ENCODE results near the gene HEATR5A.

DNA sequence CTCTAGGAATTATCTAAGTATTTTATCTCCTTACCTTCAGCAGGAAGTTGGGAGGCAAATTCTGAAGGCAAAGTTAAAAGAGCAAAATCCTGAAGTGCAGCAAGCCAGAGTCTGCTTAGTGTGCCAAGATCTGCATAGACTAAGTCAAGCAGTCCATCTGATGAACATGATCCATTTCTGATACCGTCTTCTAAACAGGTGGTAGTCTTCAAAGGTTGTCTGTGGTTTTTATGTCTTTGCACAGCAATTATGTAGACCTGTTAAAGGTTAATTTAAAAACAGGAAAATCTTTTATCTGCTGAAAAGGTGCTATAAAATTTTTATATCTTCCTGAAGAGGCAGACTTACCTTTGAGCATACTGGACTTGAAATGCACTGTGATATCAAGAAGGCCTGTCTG, 107.4 kb downstream of the HEATR5A start:
- TF ChIP-seq, protein P1, sequence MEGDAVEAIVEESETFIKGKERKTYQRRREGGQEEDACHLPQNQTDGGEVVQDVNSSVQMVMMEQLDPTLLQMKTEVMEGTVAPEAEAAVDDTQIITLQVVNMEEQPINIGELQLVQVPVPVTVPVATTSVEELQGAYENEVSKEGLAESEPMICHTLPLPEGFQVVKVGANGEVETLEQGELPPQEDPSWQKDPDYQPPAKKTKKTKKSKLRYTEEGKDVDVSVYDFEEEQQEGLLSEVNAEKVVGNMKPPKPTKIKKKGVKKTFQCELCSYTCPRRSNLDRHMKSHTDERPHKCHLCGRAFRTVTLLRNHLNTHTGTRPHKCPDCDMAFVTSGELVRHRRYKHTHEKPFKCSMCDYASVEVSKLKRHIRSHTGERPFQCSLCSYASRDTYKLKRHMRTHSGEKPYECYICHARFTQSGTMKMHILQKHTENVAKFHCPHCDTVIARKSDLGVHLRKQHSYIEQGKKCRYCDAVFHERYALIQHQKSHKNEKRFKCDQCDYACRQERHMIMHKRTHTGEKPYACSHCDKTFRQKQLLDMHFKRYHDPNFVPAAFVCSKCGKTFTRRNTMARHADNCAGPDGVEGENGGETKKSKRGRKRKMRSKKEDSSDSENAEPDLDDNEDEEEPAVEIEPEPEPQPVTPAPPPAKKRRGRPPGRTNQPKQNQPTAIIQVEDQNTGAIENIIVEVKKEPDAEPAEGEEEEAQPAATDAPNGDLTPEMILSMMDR (IDR thresholded peaks at IDR 0.05): no peak
- TF ChIP-seq POLR2A (IDR thresholded peaks at IDR 0.05): no peak

Data from Peyer's patch (tissue), 4 donors.